PFSK-1 (cell line): Measurements from ENCODE around the gene CD44.

ENCODE experiments used
- FOXP2 ChIP-seq: optimal IDR thresholded peaks from 2 replicates; pipeline ENCODE3; 2011; ENCODE audit warnings: borderline replicate concordance, control low read depth, inconsistent platforms; ENCODE audit not compliant: insufficient read depth; ENCODE audit errors: extremely low read length, extremely low read depth
- POLR2AphosphoS5 ChIP-seq: IDR thresholded peaks from 2 replicates; pipeline ENCODE4 v1.6.1; 2012; ENCODE audit warnings: low read depth, mild to moderate bottlenecking, control low read depth, low read length, moderate library complexity
- TAF1 ChIP-seq: IDR thresholded peaks from 2 replicates; pipeline ENCODE4 v1.6.1; 2012; ENCODE audit warnings: low read length, control low read depth, borderline replicate concordance; ENCODE audit not compliant: insufficient read depth

- TF ChIP-seq POLR2AphosphoS5 (no peak), TAF1 (no peak), FOXP2 (no peak)
Observed at GRCh38 chr11:35177370-35177769, 38.4 kb downstream of the CD44 start.
